Measurements from ENCODE around the gene PNPLA8. TPM values are rescaled to one million over a fixed set of nuclear protein-coding genes. Genes with fewer than 3 reads are reported as not detected.
"Not testable (repeated sequence)": the region's sequence is repeated elsewhere in the genome, so short reads cannot be mapped to it uniquely, and the experiment has no call there.

PNPLA8 gene
- total RNA-seq, 1 experiment from 2014 or later = 19.2 TPM

GRCh38 chr7:108557617-108558016 is 31.7 kb upstream of the PNPLA8 start:
- Histone ChIP-seq H3K36me3 (ENCODE audit: insufficient read depth, low read length, poor library complexity, severe bottlenecking) (no peaks in the 10 kb centered on the region), H3K27me3 (replicated peaks; ENCODE audit: insufficient read depth, low read depth, low read length, poor library complexity) (no peaks in the 10 kb centered on the region), H3K27ac (ENCODE audit: low read depth, low read length, poor library complexity, severe bottlenecking) (no peak overlapping the region), H3K4me3 (ENCODE audit: low read depth, low read length, poor library complexity, severe bottlenecking) (no peak overlapping the region), H3K4me1 (ENCODE audit: insufficient read depth, low read length, poor library complexity, severe bottlenecking) (no peaks in the 10 kb centered on the region), H3K9me3 (ENCODE audit: low read depth, low read length, poor library complexity, severe bottlenecking) (peaks cover 18% of the 10 kb centered on the region)
- ChIA-PET CTCF (no interaction called here), POLR2A (ENCODE audit: low non-redundant PET) (no interaction called here)
- intact Hi-C loops (cut with micrococcal nuclease; ENCODE audit: unreplicated experiment) = no loop called here
- no peak for DNase-seq (ENCODE audit: low spot score)
- no TSS peak for BruUV-seq (replicated peaks)
- TF ChIP-seq CTCF (conservative IDR thresholded peaks at IDR 0.05; ENCODE audit: low read depth, low read length) = no peak
- TF ChIP-seq EZH2 (IDR thresholded peaks at IDR 0.05; ENCODE audit: borderline replicate concordance, low read depth, low read length, poor library complexity, severe bottlenecking) = no peak

- no peaks in the 10 kb centered on the region for H3K27me3 ChIP-seq (replicated peaks; ENCODE audit: insufficient read depth, low read depth, low read length, poor library complexity)
- ChIA-PET POLR2A (ENCODE audit: low non-redundant PET) (no interaction called here), CTCF (no interaction called here)
- H3K36me3 ChIP-seq (ENCODE audit: insufficient read depth, low read length, poor library complexity, severe bottlenecking) = no peaks in the 10 kb centered on the region
- intact Hi-C loops (cut with micrococcal nuclease; ENCODE audit: unreplicated experiment) = no loop called here
- H3K27ac ChIP-seq (ENCODE audit: low read depth, low read length, poor library complexity, severe bottlenecking) = no peak overlapping the region
- H3K9me3 ChIP-seq (ENCODE audit: low read depth, low read length, poor library complexity, severe bottlenecking) = peaks cover 18% of the 10 kb centered on the region
- no TSS peak for BruUV-seq (replicated peaks)
- DNase-seq (ENCODE audit: low spot score) = no peak
- H3K4me3 ChIP-seq (ENCODE audit: low read depth, low read length, poor library complexity, severe bottlenecking) = no peak overlapping the region
- no peak for TF ChIP-seq EZH2 (IDR thresholded peaks at IDR 0.05; ENCODE audit: borderline replicate concordance, low read depth, low read length, poor library complexity, severe bottlenecking)
- TF ChIP-seq CTCF (conservative IDR thresholded peaks at IDR 0.05; ENCODE audit: low read depth, low read length) = no peak
- no peaks in the 10 kb centered on the region for H3K4me1 ChIP-seq (ENCODE audit: insufficient read depth, low read length, poor library complexity, severe bottlenecking)
Observed at GRCh38 chr7:108557191-108557590, 31.3 kb upstream of the PNPLA8 start.

- H3K4me1 ChIP-seq (ENCODE audit: insufficient read depth, low read length, poor library complexity, severe bottlenecking); intact Hi-C loops (cut with micrococcal nuclease; ENCODE audit: unreplicated experiment); CTCF ChIA-PET; POLR2A ChIA-PET (ENCODE audit: low non-redundant PET); H3K27me3 ChIP-seq (replicated peaks; ENCODE audit: insufficient read depth, low read depth, low read length, poor library complexity); H3K4me3 ChIP-seq (ENCODE audit: low read depth, low read length, poor library complexity, severe bottlenecking); H3K27ac ChIP-seq (ENCODE audit: low read depth, low read length, poor library complexity, severe bottlenecking); H3K36me3 ChIP-seq (ENCODE audit: insufficient read depth, low read length, poor library complexity, severe bottlenecking); BruUV-seq (replicated peaks); DNase-seq (ENCODE audit: low spot score): not testable (repeated sequence)
- H3K9me3 ChIP-seq (ENCODE audit: low read depth, low read length, poor library complexity, severe bottlenecking) = peaks cover 18% of the 10 kb centered on the region
Observed at GRCh38 chr7:108556665-108557064, 30.7 kb upstream of the PNPLA8 start.

- H3K27ac ChIP-seq (ENCODE audit: low read depth, low read length, poor library complexity, severe bottlenecking); H3K9me3 ChIP-seq (ENCODE audit: low read depth, low read length, poor library complexity, severe bottlenecking); CTCF ChIA-PET; DNase-seq (ENCODE audit: low spot score); H3K36me3 ChIP-seq (ENCODE audit: insufficient read depth, low read length, poor library complexity, severe bottlenecking); H3K4me3 ChIP-seq (ENCODE audit: low read depth, low read length, poor library complexity, severe bottlenecking); intact Hi-C loops (cut with micrococcal nuclease; ENCODE audit: unreplicated experiment); BruUV-seq (replicated peaks); H3K4me1 ChIP-seq (ENCODE audit: insufficient read depth, low read length, poor library complexity, severe bottlenecking); POLR2A ChIA-PET (ENCODE audit: low non-redundant PET); H3K27me3 ChIP-seq (replicated peaks; ENCODE audit: insufficient read depth, low read depth, low read length, poor library complexity): not testable (repeated sequence)
Observed at GRCh38 chr7:108548141-108548896, 22.4 kb upstream of the PNPLA8 start.

Measured in A673 (cell line).